Measurements from ENCODE around the gene CDK6. TPM values are rescaled to one million over a fixed set of nuclear protein-coding genes. Genes with fewer than 3 reads are reported as not detected.
"Not testable (repeated sequence)": the region's sequence is repeated elsewhere in the genome, so short reads cannot be mapped to it uniquely, and the experiment has no call there.

Gene CDK6
- polyA plus RNA-seq, 3 donors: 2.6 to 4.7 (median 2.6) TPM

- 67 to 87% (median 72%) methylated on average over 1 of the region's 1 CpG for WGBS, 3 donors
- H3K27ac ChIP-seq (ENCODE audit: low read depth, low read length): no peak overlapping the region
Observed at GRCh38 chr7:92777993-92778392, 58.4 kb downstream of the CDK6 start.

GRCh38 chr7:92773808-92774207 lies 62.6 kb downstream of the CDK6 start:
- no peak overlapping the region for H3K27ac ChIP-seq (ENCODE audit: low read depth, low read length)
- WGBS, 3 donors: 72 to 76% (median 74%) methylated on average over 4 of the region's 4 CpGs

GRCh38 chr7:92769844-92770243 lies 66.5 kb downstream of the CDK6 start:
- no peak overlapping the region for H3K27ac ChIP-seq (ENCODE audit: low read depth, low read length)
- 90 to 97% (median 92%) methylated on average over 1 of the region's 1 CpG for WGBS, 3 donors

- H3K27ac ChIP-seq (ENCODE audit: low read depth, low read length): no peak overlapping the region
Observed at GRCh38 chr7:92769394-92769699, 67.0 kb downstream of the CDK6 start.

- no peak overlapping the region for H3K27ac ChIP-seq (ENCODE audit: low read depth, low read length)
- WGBS, 3 donors: 76 to 80% (median 77%) methylated on average over 5 of the region's 5 CpGs
Observed at GRCh38 chr7:92768501-92769393, 67.6 kb downstream of the CDK6 start.

- no peak overlapping the region for H3K27ac ChIP-seq (ENCODE audit: low read depth, low read length)
Observed at GRCh38 chr7:92767437-92767836, 68.9 kb downstream of the CDK6 start.

GRCh38 chr7:92766461-92767003 lies 69.8 kb downstream of the CDK6 start:
- 36 to 39% (median 37%) methylated on average over 3 of the region's 3 CpGs for WGBS, 3 donors
- H3K27ac ChIP-seq (ENCODE audit: low read depth, low read length): no peak overlapping the region

GRCh38 chr7:92765725-92766124 lies 70.6 kb downstream of the CDK6 start:
- H3K27ac ChIP-seq (ENCODE audit: low read depth, low read length): no peak overlapping the region
- 60 to 80% (median 67%) methylated on average over 3 of the region's 3 CpGs for WGBS, 3 donors

GRCh38 chr7:92763636-92764423 lies 72.5 kb downstream of the CDK6 start:
- WGBS, 3 donors: 85 to 90% (median 89%) methylated on average over 4 of the region's 4 CpGs
- no peak overlapping the region for H3K27ac ChIP-seq (ENCODE audit: low read depth, low read length)

- H3K27ac ChIP-seq (ENCODE audit: low read depth, low read length): no peak overlapping the region
- 97 to 100% (median 99%) methylated on average over 3 of the region's 3 CpGs for WGBS, 3 donors
Observed at GRCh38 chr7:92762851-92763250, 73.5 kb downstream of the CDK6 start.

- H3K27ac ChIP-seq (ENCODE audit: low read depth, low read length): no peak overlapping the region
Observed at GRCh38 chr7:92761391-92762097, 74.8 kb downstream of the CDK6 start.

GRCh38 chr7:92758796-92759431 lies 77.5 kb downstream of the CDK6 start:
- no peak overlapping the region for H3K27ac ChIP-seq (ENCODE audit: low read depth, low read length)
- 81 to 92% (median 90%) methylated on average over 2 of the region's 2 CpGs for WGBS, 3 donors

GRCh38 chr7:92757311-92757910 lies 79.0 kb downstream of the CDK6 start:
- 67 to 92% (median 76%) methylated on average over 3 of the region's 3 CpGs for WGBS, 3 donors

GRCh38 chr7:92755680-92756079 lies 80.7 kb downstream of the CDK6 start:
- 61 to 72% (median 64%) methylated on average over 4 of the region's 4 CpGs for WGBS, 3 donors
- no peak overlapping the region for H3K27ac ChIP-seq (ENCODE audit: low read depth, low read length)

More at GRCh38 chr7:92757311-92757910, 79.0 kb downstream of the CDK6 start:
- H3K27ac ChIP-seq (ENCODE audit: low read depth, low read length): not testable (repeated sequence)

- WGBS, 3 donors: 44 to 71% (median 46%) methylated on average over 9 of the region's 9 CpGs
- no peak overlapping the region for H3K27ac ChIP-seq (ENCODE audit: low read depth, low read length)
Observed at GRCh38 chr7:92754919-92755581, 81.3 kb downstream of the CDK6 start.

- 81 to 95% (median 92%) methylated on average over 3 of the region's 3 CpGs for WGBS, 3 donors
- H3K27ac ChIP-seq (ENCODE audit: low read depth, low read length): no peak overlapping the region
Observed at GRCh38 chr7:92753614-92754013, 82.8 kb downstream of the CDK6 start.
